Keratinocyte (primary cell): ENCODE data around the gene RNF5. TPM values are rescaled to one million over a fixed set of nuclear protein-coding genes. Genes with fewer than 3 reads are reported as not detected.

Experiments
- DNase-seq: peaks from one replicate; pipeline ENCODE4 v3.0.0-alpha.2; 2011; ENCODE audit warnings: low read depth, missing footprints, low spot score
- FAIRE-seq: peaks from 2 replicates; lab custom pipeline; 2011; peaks lifted over from hg19 to GRCh38; lab: Jason Lieb, UNC
- H2AFZ ChIP-seq: 2 replicates; pipeline ENCODE4 v1.6.0; 2012; ENCODE audit warnings: low read length, control low read depth, inconsistent platforms; ENCODE audit not compliant: control insufficient read depth
- H3K27ac ChIP-seq: 2 replicates; pipeline ENCODE4 v1.5.1; 2011; ENCODE audit warnings: low read length; ENCODE audit not compliant: control insufficient read depth, insufficient read depth
- H3K27me3 ChIP-seq: 3 replicates; pipeline ENCODE4 v1.6.0; 2011; ENCODE audit warnings: low read length; ENCODE audit not compliant: control insufficient read depth, insufficient read depth; ENCODE audit errors: extremely low read depth
- H3K36me3 ChIP-seq, 2 experiments: 2 replicates in 1 of 2; 3 replicates in 1 of 2; pipeline ENCODE4 v1.5.1; 2011; ENCODE audit warnings: low read length in 2 of 2, mild to moderate bottlenecking in 1 of 2; ENCODE audit not compliant: control insufficient read depth in 2 of 2, insufficient read depth in 2 of 2; ENCODE audit errors: extremely low read depth in 1 of 2
- H3K4me1 ChIP-seq: 3 replicates; pipeline ENCODE4 v1.5.1; 2011; ENCODE audit warnings: low read length; ENCODE audit not compliant: control insufficient read depth, insufficient read depth; ENCODE audit errors: extremely low read depth
- H3K4me2 ChIP-seq: 3 replicates; pipeline ENCODE4 v1.6.0; 2011; ENCODE audit warnings: low read depth, low read length; ENCODE audit not compliant: control insufficient read depth, insufficient read depth; ENCODE audit errors: extremely low read depth
- H3K4me3 ChIP-seq, 3 experiments: fragments of 200-600 bp in 1 of 3; sonication (generic) in 1 of 3; 2 replicates in 2 of 3; 3 replicates in 1 of 3; pipeline ENCODE4 v1.5.1; 2011 to 2016; ENCODE audit warnings: low read length in 3 of 3, mild to moderate bottlenecking in 3 of 3, control low read depth in 2 of 3, inconsistent platforms in 1 of 3, low read depth in 1 of 3, mixed read lengths in 1 of 3, mixed run types in 1 of 3, moderate library complexity in 1 of 3; ENCODE audit not compliant: control insufficient read depth in 2 of 3, insufficient read depth in 2 of 3; ENCODE audit errors: extremely low read depth in 1 of 3
- H3K79me2 ChIP-seq: 2 replicates; pipeline ENCODE4 v1.6.0; 2012; ENCODE audit warnings: low read length; ENCODE audit not compliant: control insufficient read depth, insufficient read depth
- H3K9ac ChIP-seq: 3 replicates; pipeline ENCODE4 v1.6.0; 2011; ENCODE audit warnings: low read length; ENCODE audit not compliant: control insufficient read depth, insufficient read depth; ENCODE audit errors: extremely low read depth
- H3K9me1 ChIP-seq: 3 replicates; pipeline ENCODE4 v1.6.0; 2011; ENCODE audit warnings: low read length; ENCODE audit not compliant: control insufficient read depth, insufficient read depth; ENCODE audit errors: extremely low read depth
- H3K9me3 ChIP-seq: 2 replicates; pipeline ENCODE4 v1.5.1; 2012; ENCODE audit warnings: low read depth, low read length; ENCODE audit not compliant: control insufficient read depth
- H4K20me1 ChIP-seq: 3 replicates; pipeline ENCODE4 v1.6.0; 2011; ENCODE audit warnings: low read length; ENCODE audit not compliant: control insufficient read depth, insufficient read depth; ENCODE audit errors: extremely low read depth
- CTCF ChIP-seq, 3 experiments: IDR thresholded peaks in 1 of 3; conservative IDR thresholded peaks in 1 of 3; optimal IDR thresholded peaks in 1 of 3; 2 replicates in 2 of 3; 3 replicates in 1 of 3; pipeline versions ENCODE3 to v1.5.1; 2011; ENCODE audit warnings: low read length in 3 of 3, mild to moderate bottlenecking in 3 of 3, moderate library complexity in 2 of 3, control low read depth in 1 of 3, inconsistent platforms in 1 of 3; ENCODE audit not compliant: insufficient read depth in 2 of 3; ENCODE audit errors: extremely low read depth in 1 of 3
- EZH2 ChIP-seq: IDR thresholded peaks from one replicate; pipeline ENCODE4 v1.6.1; 2012; ENCODE audit warnings: inconsistent platforms, mild to moderate bottlenecking, low read length, moderate library complexity
- dilution Hi-C: fragments of 300-500 bp; cut with MboI; formaldehyde crosslinking; loops from one replicate; pipeline ENCODE4 v1.7.0; 2020; ENCODE audit warnings: low sequenced_read_pairs; ENCODE audit not compliant: extremely low pct_ligation_motif_present
- polyA plus RNA-seq, 5 experiments: library from polyadenylated mRNA; depleted of rRNA in 3 of 5; stranded (reverse) in 3 of 5; stranded (forward) in 1 of 5; unstranded in 1 of 5; fragments of >200 nt; gene quantifications; 1 replicate in 1 of 5; 2 replicates in 3 of 5; 3 replicates in 1 of 5; pipeline versions ENCODE4 v1.2.1 to v1.2.3, GENCODE V29; 2011 to 2012; ENCODE audit warnings: missing spikeins in 2 of 5, low read depth in 1 of 5, low replicate concordance in 1 of 5

Gene RNF5
- polyA plus RNA-seq, 1 donor (not counting 4 experiments of a cell fraction or from before 2014, with no cell fraction given): 33.2 TPM

- H4K20me1 ChIP-seq: no peaks in the 10 kb centered on the region
- peaks cover 4% of the 10 kb centered on the region for H3K4me1 ChIP-seq
- dilution Hi-C loops: no loop called here
- no peak overlapping the region for H3K27ac ChIP-seq
- H3K9me3 ChIP-seq: no peaks in the 10 kb centered on the region
- peaks cover 19% of the 10 kb centered on the region for H3K27me3 ChIP-seq
- no peaks in the 10 kb centered on the region for H3K79me2 ChIP-seq
- FAIRE-seq (no peak), DNase-seq (no peak)
- H3K36me3 ChIP-seq: no peaks in the 10 kb centered on the region
- H2AFZ ChIP-seq: no peak overlapping the region
- no peak overlapping the region for H3K9ac ChIP-seq
- no peak overlapping the region for H3K4me2 ChIP-seq
- no peak overlapping the region for H3K4me3 ChIP-seq
- TF ChIP-seq CTCF (optimal IDR thresholded peaks at IDR 0.05 in 1 of 3, IDR thresholded peaks at IDR 0.05 in 1 of 3, conservative IDR thresholded peaks at IDR 0.05 in 1 of 3; ENCODE audit: extremely low read depth in 1 of 3, insufficient read depth in 2 of 3, low read length in 3 of 3) (no peak), EZH2 (no peak)
- H3K9me1 ChIP-seq: no peaks in the 10 kb centered on the region
Observed at GRCh38 chr6:32218167-32218566, 40.0 kb downstream of the RNF5 start.

DNA sequence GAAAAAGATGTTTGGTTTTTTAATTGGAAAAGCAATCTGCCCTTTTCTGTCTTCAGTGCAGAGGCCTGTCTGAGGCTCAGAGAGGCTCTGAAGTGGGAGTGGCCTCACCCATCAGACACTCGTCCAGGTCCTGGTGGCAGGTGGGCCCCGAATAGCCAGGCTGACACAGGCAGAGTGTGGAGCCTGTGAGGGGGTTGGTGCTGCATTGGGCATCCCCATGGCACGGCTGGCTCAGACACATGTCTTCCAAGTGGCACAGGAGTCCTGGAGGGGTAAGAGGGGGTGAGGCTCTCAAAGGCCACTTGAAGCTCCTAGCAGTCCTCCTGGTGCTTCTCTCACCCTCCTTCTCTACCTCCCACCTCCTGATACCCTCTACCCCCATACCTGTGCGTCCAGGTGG lies 41.8 kb downstream of the RNF5 start:
- FAIRE-seq: no peak
- Histone ChIP-seq H3K4me2 (no peak overlapping the region), H3K79me2 (no peaks in the 10 kb centered on the region), H3K4me1 (peaks cover 4% of the 10 kb centered on the region), H2AFZ (no peak overlapping the region), H3K36me3 (no peaks in the 10 kb centered on the region), H4K20me1 (no peaks in the 10 kb centered on the region), H3K9me1 (no peaks in the 10 kb centered on the region), H3K4me3 (no peak overlapping the region), H3K27ac (no peak overlapping the region), H3K9me3 (no peaks in the 10 kb centered on the region), H3K27me3 (peaks cover 19% of the 10 kb centered on the region), H3K9ac (no peak overlapping the region)
- dilution Hi-C loops: no loop called here
- TF ChIP-seq CTCF (optimal IDR thresholded peaks at IDR 0.05 in 1 of 3, IDR thresholded peaks at IDR 0.05 in 1 of 3, conservative IDR thresholded peaks at IDR 0.05 in 1 of 3; ENCODE audit: extremely low read depth in 1 of 3, insufficient read depth in 2 of 3, low read length in 3 of 3): no peak
- TF ChIP-seq EZH2: no peak
- DNase-seq: no peak
